Measurements from ENCODE around the gene SIPA1L2.

SIPA1L2 gene

GRCh38 chr1:232627171-232627570, 2.8 kb downstream of the SIPA1L2 start:
- H3K4me3 ChIP-seq (replicated peaks in 1 of 2; ENCODE audit: low read depth in 2 of 2, low read length in 2 of 2) = no peak overlapping the region
- no peak for DNase-seq (ENCODE audit: low read depth in 2 of 2)
- no peak for TF ChIP-seq CTCF (IDR thresholded peaks at IDR 0.05; ENCODE audit: low read depth, low read length)

GRCh38 chr1:232626452-232626851, 3.5 kb downstream of the SIPA1L2 start:
- H3K4me3 ChIP-seq (replicated peaks in 1 of 2; ENCODE audit: low read depth in 2 of 2, low read length in 2 of 2) = no peak overlapping the region
- TF ChIP-seq CTCF (IDR thresholded peaks at IDR 0.05; ENCODE audit: low read depth, low read length) = no peak
- peak in 1 of 2 donors; percentile 8 for DNase-seq (ENCODE audit: low read depth in 2 of 2)

- H3K4me3 ChIP-seq (replicated peaks in 1 of 2; ENCODE audit: low read depth in 2 of 2, low read length in 2 of 2) = no peak overlapping the region
- DNase-seq (ENCODE audit: low read depth in 2 of 2) = no peak
- no peak for TF ChIP-seq CTCF (IDR thresholded peaks at IDR 0.05; ENCODE audit: low read depth, low read length)
Observed at GRCh38 chr1:232625319-232625868, 4.5 kb downstream of the SIPA1L2 start.

- no peak for TF ChIP-seq CTCF (IDR thresholded peaks at IDR 0.05; ENCODE audit: low read depth, low read length)
- DNase-seq (ENCODE audit: low read depth in 2 of 2) = no peak
- H3K4me3 ChIP-seq (replicated peaks in 1 of 2; ENCODE audit: low read depth in 2 of 2, low read length in 2 of 2) = no peak overlapping the region
Observed at GRCh38 chr1:232624546-232625281, 5.2 kb downstream of the SIPA1L2 start.

DNA sequence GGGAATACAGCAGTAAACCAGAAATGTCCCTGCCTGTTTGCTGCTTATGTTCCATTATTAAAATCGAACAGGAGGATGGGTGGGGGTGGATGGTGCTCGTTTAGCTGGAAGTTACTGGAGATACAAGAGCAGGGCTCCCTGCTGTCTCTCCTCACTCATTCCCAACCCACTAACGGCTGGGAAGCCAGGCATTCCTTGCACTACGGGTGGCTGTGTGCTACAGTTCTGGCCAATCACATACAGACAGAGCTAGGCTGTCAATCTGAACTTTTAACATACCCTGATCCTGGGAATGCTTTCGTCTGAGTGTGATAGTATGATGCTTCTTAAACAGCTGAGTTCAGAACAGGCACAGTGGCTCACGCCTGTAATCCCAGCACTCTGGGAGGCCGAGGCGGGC, 7.0 kb downstream of the SIPA1L2 start:
- no peak overlapping the region for H3K4me3 ChIP-seq (replicated peaks in 1 of 2; ENCODE audit: low read depth in 2 of 2, low read length in 2 of 2)
- TF ChIP-seq CTCF (IDR thresholded peaks at IDR 0.05; ENCODE audit: low read depth, low read length) = no peak
- DNase-seq (ENCODE audit: low read depth in 2 of 2) = no peak

- no peak for DNase-seq (ENCODE audit: low read depth in 2 of 2)
- no peak overlapping the region for H3K4me3 ChIP-seq (replicated peaks in 1 of 2; ENCODE audit: low read depth in 2 of 2, low read length in 2 of 2)
- TF ChIP-seq CTCF (IDR thresholded peaks at IDR 0.05; ENCODE audit: low read depth, low read length) = no peak
Observed at GRCh38 chr1:232622378-232622777, 7.6 kb downstream of the SIPA1L2 start.
